PC-3 (cell line): Measurements from ENCODE around the gene KNL1. TPM values are rescaled to one million over a fixed set of nuclear protein-coding genes. Genes with fewer than 3 reads are reported as not detected.

Experiments
- ATAC-seq: fragments of 200-7000 bp; cut with Tn5 transposase; 2 replicates; pipeline ENCODE4 v1.9.1; 2020; ENCODE audit warnings: mild to moderate bottlenecking, moderate library complexity
- BruUV-seq: library from RNA; stranded (reverse); fragments of 400-500 nt; replicated peaks from 2 replicates; lab custom pipeline; 2021; lab: Mats Ljungman, UMichigan
- CTCF ChIA-PET: fragments of 300-600 bp; sonication (Branson Sonifier 250); formaldehyde crosslinking; loops from one replicate; lab custom pipeline; 2022; ENCODE audit warnings: antibody characterized with exemption; lab: Charles Lee
- POLR2A ChIA-PET: fragments of 300-600 bp; sonication (Branson Sonifier 250); formaldehyde crosslinking; loops from one replicate; lab custom pipeline; 2022; ENCODE audit warnings: antibody characterized with exemption; ENCODE audit not compliant: unreplicated experiment; lab: Charles Lee
- DNase-seq: peaks from one replicate; pipeline ENCODE4 v3.0.0-alpha.2; 2015
- H2AFZ ChIP-seq: fragments of 300-600 bp; sonication (generic); 2 replicates; pipeline ENCODE4 v1.6.0; 2016; ENCODE audit warnings: antibody characterized with exemption, low read length
- H3F3A ChIP-seq: fragments of 300-600 bp; sonication (generic); one replicate; pipeline ENCODE4 v1.6.0; 2017; ENCODE audit warnings: antibody characterized with exemption, low read length, control low read depth, mild to moderate bottlenecking; ENCODE audit not compliant: unreplicated experiment
- H3K27ac ChIP-seq: fragments of 300-600 bp; sonication (generic); 2 replicates; pipeline ENCODE4 v1.5.1; 2016; ENCODE audit warnings: mild to moderate bottlenecking, low read length
- H3K27me3 ChIP-seq: fragments of 300-600 bp; sonication (generic); 2 replicates; pipeline ENCODE4 v1.6.1; 2016; ENCODE audit warnings: low read length, mixed read lengths
- H3K36me3 ChIP-seq: fragments of 300-600 bp; sonication (generic); 2 replicates; pipeline ENCODE4 v1.6.1; 2016; ENCODE audit warnings: low read depth, mixed run types, low read length, mixed read lengths
- H3K4me1 ChIP-seq: fragments of 300-600 bp; sonication (generic); 2 replicates; pipeline ENCODE4 v1.5.1; 2016; ENCODE audit warnings: low read length; ENCODE audit not compliant: insufficient read depth
- H3K4me2 ChIP-seq: fragments of 300-600 bp; sonication (generic); 2 replicates; pipeline ENCODE4 v1.6.0; 2016; ENCODE audit warnings: low read length
- H3K4me3 ChIP-seq: fragments of 300-600 bp; sonication (generic); 2 replicates; pipeline ENCODE4 v1.5.1; 2016; ENCODE audit warnings: mild to moderate bottlenecking, low read length, mixed read lengths
- H3K79me2 ChIP-seq: fragments of 300-600 bp; sonication (generic); 2 replicates; pipeline ENCODE4 v1.6.1; 2017; ENCODE audit warnings: low read length, mixed read lengths
- H3K9ac ChIP-seq: fragments of 300-600 bp; sonication (generic); 2 replicates; pipeline ENCODE4 v1.6.0; 2016; ENCODE audit warnings: mild to moderate bottlenecking, low read length
- H3K9me2 ChIP-seq: fragments of 300-600 bp; sonication (generic); replicated peaks from 2 replicates; pipeline ENCODE4 v1.6.1; 2016; ENCODE audit warnings: mixed run types, low read length, mixed read lengths
- H3K9me3 ChIP-seq: fragments of 300-600 bp; sonication (generic); 2 replicates; pipeline ENCODE4 v1.6.1; 2016; ENCODE audit warnings: low read length, mixed read lengths
- H4K20me1 ChIP-seq: fragments of 300-600 bp; sonication (generic); 2 replicates; pipeline ENCODE4 v1.6.1; 2016; ENCODE audit warnings: low read length, mixed read lengths
- CTCF ChIP-seq: fragments of 300-600 bp; sonication (generic); conservative IDR thresholded peaks from 2 replicates; pipeline ENCODE4 v1.5.1; 2017; ENCODE audit warnings: antibody characterized with exemption, low read depth, mild to moderate bottlenecking, low read length
- EZH2 ChIP-seq: fragments of 300-600 bp; sonication (generic); IDR thresholded peaks from one replicate; pipeline ENCODE4 v1.6.1; 2017; ENCODE audit warnings: antibody characterized with exemption, mild to moderate bottlenecking, low read length; ENCODE audit not compliant: unreplicated experiment
- EZH2phosphoT487 ChIP-seq: fragments of 300-600 bp; sonication (generic); IDR thresholded peaks from 2 replicates; pipeline ENCODE4 v1.6.1; 2018; ENCODE audit warnings: mild to moderate bottlenecking, antibody characterized with exemption, low read length, borderline replicate concordance
- intact Hi-C: fragments of 100-400 bp; cut with micrococcal nuclease; formaldehyde crosslinking; loops from 2 replicates; pipeline ENCODE4 v1.9.0; 2023
- total RNA-seq: library from RNA; depleted of rRNA; stranded (reverse); fragments of >200 nt; gene quantifications from 2 replicates; pipeline ENCODE4 v1.2.3, GENCODE V29; 2014

KNL1 gene
- total RNA-seq, 1 experiment from 2014 or later, result 33.8 TPM

- Histone ChIP-seq H3K4me2 (no peak overlapping the region), H3K9me2 (no peaks in the 10 kb centered on the region), H3K9me3 (no peaks in the 10 kb centered on the region), H3K79me2 (peaks cover 80% of the 10 kb centered on the region), H3K36me3 (peaks cover 4% of the 10 kb centered on the region; the same call in 1 of the 2 replicates), H3K4me3 (no peak overlapping the region), H3K4me1 (peaks cover 9% of the 10 kb centered on the region; the same call in 1 of the 2 replicates), H3K27me3 (no peaks in the 10 kb centered on the region), H3K27ac (no peak overlapping the region), H3K9ac (no peak overlapping the region), H3F3A (no peaks in the 10 kb centered on the region), H4K20me1 (no peaks in the 10 kb centered on the region), H2AFZ (no peak overlapping the region)
- intact Hi-C loops, result loop anchor here (10.0 kb wide), 1 partner anchor 296 kb away; the partner anchor contains the start of gene VPS18
- DNase-seq (no peak), ATAC-seq (no peak)
- POLR2A ChIA-PET, result interaction anchor here (1.2 kb wide), 1 partner anchor 9 kb away, joined by 36 read pairs; no protein-coding TSS in a partner anchor
- no peak for TF ChIP-seq EZH2phosphoT487
- no peak for TF ChIP-seq EZH2
- TF ChIP-seq CTCF, result no peak
- CTCF ChIA-PET, result interaction anchor here (0.6 to 0.7 kb wide), 2 partner anchors 31 to 424 kb away, joined by 3 read pairs; no protein-coding TSS in a partner anchor
- no TSS peak for BruUV-seq
These were observed 4.6 kb downstream of the KNL1 start for GRCh38 chr15:40598672-40599071.

GRCh38 chr15:40600956-40601355 lies 6.9 kb downstream of the KNL1 start:
- ChIA-PET CTCF (no interaction called here), POLR2A (no interaction called here)
- no TSS peak for BruUV-seq
- TF ChIP-seq CTCF, result no peak
- no peak for TF ChIP-seq EZH2phosphoT487
- TF ChIP-seq EZH2, result no peak
- no peaks in the 10 kb centered on the region for H3F3A ChIP-seq
- peaks cover 9% of the 10 kb centered on the region; the same call in 1 of the 2 replicates for H3K4me1 ChIP-seq
- DNase-seq (no peak), ATAC-seq (no peak)
- intact Hi-C loops, result no loop called here
- no peaks in the 10 kb centered on the region for H4K20me1 ChIP-seq
- H3K27me3 ChIP-seq, result no peaks in the 10 kb centered on the region
- no peak overlapping the region for H3K4me2 ChIP-seq
- no peak overlapping the region for H3K9ac ChIP-seq
- peaks cover 7% of the 10 kb centered on the region; the same call in 1 of the 2 replicates for H3K36me3 ChIP-seq
- H3K9me3 ChIP-seq, result no peaks in the 10 kb centered on the region
- no peak overlapping the region for H3K4me3 ChIP-seq
- no peaks in the 10 kb centered on the region for H3K9me2 ChIP-seq
- H3K79me2 ChIP-seq, result peaks cover 70% of the 10 kb centered on the region
- no peak overlapping the region for H2AFZ ChIP-seq
- H3K27ac ChIP-seq, result no peak overlapping the region

DNA sequence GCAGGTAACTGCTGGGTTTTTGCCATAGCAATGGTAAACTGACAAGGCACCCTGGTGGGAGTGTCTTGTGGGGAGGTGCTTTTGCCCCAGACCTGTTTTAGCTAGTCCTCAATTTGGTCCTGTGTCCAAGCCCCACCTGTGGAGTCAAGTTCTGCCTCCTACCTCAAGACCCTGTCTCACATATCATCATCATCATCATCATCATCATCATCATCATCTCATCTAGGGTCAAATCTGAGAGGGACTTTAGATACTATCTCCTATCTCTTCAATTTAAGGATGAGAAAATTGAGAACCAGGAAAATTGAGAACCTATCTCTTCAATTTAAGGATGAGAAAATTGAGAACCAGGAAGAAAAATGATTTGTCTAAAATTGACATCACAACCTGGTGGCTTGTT lies 9.9 kb downstream of the KNL1 start:
- POLR2A ChIA-PET, result no interaction called here

More for the DNA sequence above, 9.9 kb downstream of the KNL1 start:
- Histone ChIP-seq H3K9me2 (no peaks in the 10 kb centered on the region), H3K9me3 (no peaks in the 10 kb centered on the region), H3K9ac (no peak overlapping the region), H3K27me3 (no peaks in the 10 kb centered on the region), H3K27ac (no peak overlapping the region), H3K79me2 (peaks cover 40% of the 10 kb centered on the region), H3K36me3 (peaks cover 26% of the 10 kb centered on the region), H3K4me1 (no peaks in the 10 kb centered on the region), H3K4me3 (no peak overlapping the region), H3K4me2 (no peak overlapping the region), H4K20me1 (no peaks in the 10 kb centered on the region), H2AFZ (no peak overlapping the region), H3F3A (no peaks in the 10 kb centered on the region)
- intact Hi-C loops, result no loop called here
- TF ChIP-seq CTCF (no peak), EZH2phosphoT487 (no peak), EZH2 (no peak)
- CTCF ChIA-PET, result no interaction called here
- BruUV-seq, result no TSS peak
- DNase-seq (no peak), ATAC-seq (no peak)
